GM23338 (cell line): ENCODE measurements around the gene HMCN2. TPM values are rescaled to one million over a fixed set of nuclear protein-coding genes. Genes with fewer than 3 reads are reported as not detected.

Experiments
- ATAC-seq: fragments of 200-7000 bp; cut with Tn5 transposase; 3 replicates; pipeline ENCODE4 v1.9.1; 2020
- DNase-seq: peaks from one replicate; pipeline ENCODE4 v3.0.0-alpha.2; 2015; ENCODE audit warnings: low spot score
- H2AFZ ChIP-seq: fragments of 200-600 bp; sonication (generic); 2 replicates; pipeline ENCODE4 v1.8.0; 2016; ENCODE audit warnings: antibody characterized with exemption, mild to moderate bottlenecking, moderate library complexity
- H3F3A ChIP-seq: fragments of 200-600 bp; sonication (generic); replicated peaks from 2 replicates; pipeline ENCODE4 v1.8.0; 2017; ENCODE audit warnings: antibody characterized with exemption, mixed run types, low read depth
- H3K27ac ChIP-seq: fragments of 200-600 bp; sonication (generic); 2 replicates; pipeline ENCODE4 v1.6.1; 2016; ENCODE audit warnings: low read depth
- H3K27me3 ChIP-seq: fragments of 200-600 bp; sonication (generic); 2 replicates; pipeline ENCODE4 v1.8.0; 2016; ENCODE audit warnings: mild to moderate bottlenecking, mixed run types, moderate library complexity; ENCODE audit not compliant: insufficient read depth
- H3K36me3 ChIP-seq: fragments of 200-600 bp; sonication (generic); 2 replicates; pipeline ENCODE4 v1.8.0; 2016; ENCODE audit warnings: mild to moderate bottlenecking; ENCODE audit not compliant: insufficient read depth
- H3K4me1 ChIP-seq: fragments of 200-600 bp; sonication (generic); 2 replicates; pipeline ENCODE4 v1.8.0; 2016; ENCODE audit warnings: mild to moderate bottlenecking, moderate library complexity; ENCODE audit not compliant: insufficient read depth
- H3K4me2 ChIP-seq: fragments of 200-600 bp; sonication (generic); 2 replicates; pipeline ENCODE4 v1.7.1; 2017; ENCODE audit warnings: mixed run types
- H3K4me3 ChIP-seq: fragments of 200-600 bp; sonication (generic); 2 replicates; pipeline ENCODE4 v1.6.1; 2016; ENCODE audit warnings: mixed run types
- H3K79me2 ChIP-seq: fragments of 200-600 bp; sonication (generic); replicated peaks from 2 replicates; pipeline ENCODE4 v1.8.0; 2017; ENCODE audit warnings: mild to moderate bottlenecking; ENCODE audit not compliant: insufficient read depth
- H3K9me2 ChIP-seq: fragments of 200-600 bp; sonication (generic); 2 replicates; pipeline ENCODE4 v1.8.0; 2017; ENCODE audit not compliant: insufficient read depth
- H4K20me1 ChIP-seq: fragments of 200-600 bp; sonication (generic); replicated peaks from 2 replicates; pipeline ENCODE4 v1.8.0; 2017; ENCODE audit warnings: mild to moderate bottlenecking; ENCODE audit not compliant: insufficient read depth
- H3K27ac Mint-ChIP-seq: 2 replicates; pipeline ENCODE4 v1.8.0; 2020; ENCODE audit warnings: inconsistent platforms, mild to moderate bottlenecking, moderate library complexity, mixed read lengths
- H3K27me3 Mint-ChIP-seq: 3 replicates; pipeline ENCODE4 v1.8.0; 2022; ENCODE audit warnings: low read depth, mild to moderate bottlenecking, moderate library complexity, mixed read lengths, inconsistent platforms; ENCODE audit not compliant: insufficient read depth, poor library complexity
- H3K36me3 Mint-ChIP-seq: 3 replicates; pipeline ENCODE4 v1.8.0; 2021; ENCODE audit warnings: low read depth, mild to moderate bottlenecking, inconsistent platforms, moderate library complexity, mixed read lengths
- H3K4me1 Mint-ChIP-seq: 3 replicates; pipeline ENCODE4 v1.8.0; 2020; ENCODE audit warnings: mild to moderate bottlenecking, inconsistent platforms, mixed read lengths
- H3K4me3 Mint-ChIP-seq: 3 replicates; pipeline ENCODE4 v1.8.0; 2021; ENCODE audit warnings: moderate library complexity, mild to moderate bottlenecking, inconsistent platforms, mixed read lengths
- H3K9me3 Mint-ChIP-seq: 3 replicates; pipeline ENCODE4 v1.8.0; 2020; ENCODE audit warnings: moderate library complexity, mild to moderate bottlenecking, inconsistent platforms, mixed read lengths
- CREB1 ChIP-seq: fragments of 250-450 bp; sonication (Bioruptor Pico); IDR thresholded peaks from 2 replicates; pipeline ENCODE4 v1.5.0; 2020; ENCODE audit warnings: low read depth, mild to moderate bottlenecking, moderate library complexity
- CTCF ChIP-seq, 2 experiments: fragments of 200-600 bp in 1 of 2; sonication (generic) in 1 of 2; conservative IDR thresholded peaks; 2 replicates each; pipeline versions ENCODE4 v1.5.1 to v1.6.1; 2016 to 2017; ENCODE audit warnings: antibody characterized with exemption in 2 of 2, low read depth in 2 of 2, mild to moderate bottlenecking in 2 of 2, moderate library complexity in 1 of 2
- EZH2 ChIP-seq: fragments of 200-600 bp; sonication (generic); IDR thresholded peaks from one replicate; pipeline ENCODE4 v1.8.0; 2017; ENCODE audit warnings: antibody characterized with exemption, mild to moderate bottlenecking, low read depth; ENCODE audit not compliant: unreplicated experiment
- EZH2phosphoT487 ChIP-seq: fragments of 200-600 bp; sonication (generic); IDR thresholded peaks from one replicate; pipeline ENCODE4 v1.8.1; 2018; ENCODE audit warnings: antibody characterized with exemption; ENCODE audit not compliant: unreplicated experiment
- JUNB ChIP-seq: IDR thresholded peaks from one replicate; pipeline ENCODE4 v1.6.1; 2016; ENCODE audit warnings: antibody characterized with exemption; ENCODE audit not compliant: unreplicated experiment
- STAT1 ChIP-seq: IDR thresholded peaks from one replicate; pipeline ENCODE4 v1.6.1; 2016; ENCODE audit warnings: antibody characterized with exemption; ENCODE audit not compliant: unreplicated experiment
- ZNF331 ChIP-seq: fragments of 250-450 bp; sonication (Bioruptor Pico); IDR thresholded peaks from 2 replicates; pipeline ENCODE4 v1.5.0; 2020; ENCODE audit warnings: low read depth, mild to moderate bottlenecking, moderate library complexity
- ZNF462 ChIP-seq: fragments of 250-450 bp; sonication (Bioruptor Pico); IDR thresholded peaks from 2 replicates; pipeline ENCODE4 v1.5.0; 2020; ENCODE audit warnings: mild to moderate bottlenecking, moderate library complexity
- polyA plus RNA-seq: library from polyadenylated mRNA; unstranded; fragments of >200 nt; fragmentation: Nextera tagmentation; extraction: Ambion mirVana; gene quantifications from 2 replicates; pipeline ENCODE4 v1.2.1, GENCODE V29; 2016
- total RNA-seq: library from RNA; depleted of rRNA; stranded (reverse); fragments of >200 nt; shearing (Covaris generic); gene quantifications from 2 replicates; pipeline ENCODE4 v1.2.3, GENCODE V29; 2014

HMCN2 gene
- total and polyA plus RNA-seq, 2 experiments from 2014 or later = 1.3 to 4.7 TPM

GRCh38 chr9:130309689-130310455, 44.3 kb downstream of the HMCN2 start (continued):
- TF ChIP-seq ZNF462 (CRISPR knock-in tag) (no peak), JUNB (no peak), CTCF (conservative IDR thresholded peaks at IDR 0.05; ENCODE audit: low read depth in 2 of 2) (no peak)

- Histone ChIP-seq H4K20me1 (no peaks in the 10 kb centered on the region), H3K27ac (no peak overlapping the region), H3K36me3 (no peaks in the 10 kb centered on the region), H3K4me1 (no peaks in the 10 kb centered on the region), H3K79me2 (no peaks in the 10 kb centered on the region), H3K4me2 (no peak overlapping the region), H3K4me3 (no peak overlapping the region), H3K9me2 (no peaks in the 10 kb centered on the region), H2AFZ (no peak overlapping the region), H3F3A (no peaks in the 10 kb centered on the region), H3K27me3 (no peaks in the 10 kb centered on the region)
- DNase-seq (no peak), ATAC-seq (no peak)
- H3K36me3 Mint-ChIP-seq = peaks cover 17% of the 10 kb centered on the region
- no peak overlapping the region for H3K4me3 Mint-ChIP-seq
- no peaks in the 10 kb centered on the region for H3K27me3 Mint-ChIP-seq
- H3K27ac Mint-ChIP-seq = no peak overlapping the region
- H3K9me3 Mint-ChIP-seq = no peaks in the 10 kb centered on the region
- H3K4me1 Mint-ChIP-seq = peaks cover 5% of the 10 kb centered on the region; the same call in 1 of the 3 replicates
- no peak for TF ChIP-seq STAT1
- no peak for TF ChIP-seq ZNF331 (CRISPR knock-in tag)
- no peak for TF ChIP-seq EZH2
- no peak for TF ChIP-seq CREB1 (CRISPR knock-in tag)
- TF ChIP-seq EZH2phosphoT487 = no peak
- no peak for TF ChIP-seq CTCF (conservative IDR thresholded peaks at IDR 0.05; ENCODE audit: low read depth in 2 of 2)
- no peak for TF ChIP-seq JUNB
Observed at GRCh38 chr9:130310456-130310855, 44.9 kb downstream of the HMCN2 start.
